DMS114 treated with DMSO at 0.1 percent for 48 hours (cell line): ENCODE measurements around the gene TRAP1.
"Not testable (repeated sequence)": the region's sequence is repeated elsewhere in the genome, so short reads cannot be mapped to it uniquely, and the experiment has no call there.

ENCODE experiments used
- DNase-seq: peaks from one replicate; lab custom pipeline; 2025; ENCODE audit not compliant: unreplicated experiment; lab: John Stamatoyannopoulos, UW

TRAP1 gene

GRCh38 chr16:3674513-3675295 lies 42.6 kb downstream of the TRAP1 start:
- DNase-seq, result no peak

- no peak for DNase-seq
These were observed 43.5 kb downstream of the TRAP1 start for GRCh38 chr16:3673676-3674377.

GRCh38 chr16:3673201-3673600 lies 44.1 kb downstream of the TRAP1 start:
- no peak for DNase-seq

- no peak for DNase-seq
These were observed 44.7 kb downstream of the TRAP1 start for GRCh38 chr16:3672571-3673041.

GRCh38 chr16:3671424-3671823 lies 45.9 kb downstream of the TRAP1 start:
- no peak for DNase-seq

GRCh38 chr16:3670711-3671110 lies 46.6 kb downstream of the TRAP1 start:
- no peak for DNase-seq

GRCh38 chr16:3669082-3669481 lies 48.2 kb downstream of the TRAP1 start:
- DNase-seq, result no peak

- DNase-seq, result no peak
These were observed 48.7 kb downstream of the TRAP1 start for GRCh38 chr16:3668626-3669025.

- DNase-seq, result no peak
These were observed 51.8 kb downstream of the TRAP1 start for GRCh38 chr16:3665508-3665907.

GRCh38 chr16:3664187-3664896 lies 53.0 kb downstream of the TRAP1 start:
- DNase-seq, result no peak

GRCh38 chr16:3662601-3663000 lies 54.7 kb downstream of the TRAP1 start:
- no peak for DNase-seq

- no peak for DNase-seq
These were observed 55.4 kb downstream of the TRAP1 start for GRCh38 chr16:3661922-3662321.

GRCh38 chr16:3661311-3661710 lies 56.0 kb downstream of the TRAP1 start:
- DNase-seq, result no peak

GRCh38 chr16:3659251-3659650 lies 58.1 kb downstream of the TRAP1 start:
- DNase-seq, result no peak

GRCh38 chr16:3656491-3657468 lies 60.5 kb downstream of the TRAP1 start:
- no peak for DNase-seq

GRCh38 chr16:3656160-3656490 lies 61.2 kb downstream of the TRAP1 start:
- DNase-seq, result not testable (repeated sequence)

- no peak for DNase-seq
These were observed 61.7 kb downstream of the TRAP1 start for GRCh38 chr16:3655396-3656159.

- DNase-seq, result no peak
These were observed 62.3 kb downstream of the TRAP1 start for GRCh38 chr16:3655030-3655395.

- no peak for DNase-seq
These were observed 62.9 kb downstream of the TRAP1 start, which contains the start of gene DNASE1 for GRCh38 chr16:3654249-3654991. DNASE1 (plus strand) TSS chr16:3654691; CDS start chr16:3655374, 683 bp downstream.
